Panc1 (cell line): ENCODE data around the gene NAPA.

Experiments
- CTCF ChIP-seq: fragments of 450-650 bp; IDR thresholded peaks from 2 replicates; pipeline ENCODE4 v1.5.1; 2017; ENCODE audit warnings: mild to moderate bottlenecking
- POLR2AphosphoS5 ChIP-seq: IDR thresholded peaks from 2 replicates; pipeline ENCODE4 v1.6.1; 2012; ENCODE audit warnings: mild to moderate bottlenecking, low read depth, low read length, moderate library complexity

- TF ChIP-seq CTCF (no peak), POLR2AphosphoS5 (no peak)
These were observed 30.4 kb upstream of the NAPA start for GRCh38 chr19:47545061-47545948.
